OCI-LY3 (cell line): ENCODE data around the gene SLC14A1.

ENCODE experiments used
- EZH2phosphoT487 ChIP-seq: fragments of 200-600 bp; shearing (Covaris generic); IDR thresholded peaks from 2 replicates; pipeline ENCODE4 v1.6.1; 2018; ENCODE audit warnings: antibody characterized with exemption, mixed run types, low read depth
- TF ChIP-seq, protein P1 (sequence below): fragments of 200-600, 300-600 bp; sonication (generic); IDR thresholded peaks from 2 replicates; pipeline ENCODE4 v1.5.1; 2014; ENCODE audit warnings: antibody characterized with exemption, low read length, low read depth

DNA sequence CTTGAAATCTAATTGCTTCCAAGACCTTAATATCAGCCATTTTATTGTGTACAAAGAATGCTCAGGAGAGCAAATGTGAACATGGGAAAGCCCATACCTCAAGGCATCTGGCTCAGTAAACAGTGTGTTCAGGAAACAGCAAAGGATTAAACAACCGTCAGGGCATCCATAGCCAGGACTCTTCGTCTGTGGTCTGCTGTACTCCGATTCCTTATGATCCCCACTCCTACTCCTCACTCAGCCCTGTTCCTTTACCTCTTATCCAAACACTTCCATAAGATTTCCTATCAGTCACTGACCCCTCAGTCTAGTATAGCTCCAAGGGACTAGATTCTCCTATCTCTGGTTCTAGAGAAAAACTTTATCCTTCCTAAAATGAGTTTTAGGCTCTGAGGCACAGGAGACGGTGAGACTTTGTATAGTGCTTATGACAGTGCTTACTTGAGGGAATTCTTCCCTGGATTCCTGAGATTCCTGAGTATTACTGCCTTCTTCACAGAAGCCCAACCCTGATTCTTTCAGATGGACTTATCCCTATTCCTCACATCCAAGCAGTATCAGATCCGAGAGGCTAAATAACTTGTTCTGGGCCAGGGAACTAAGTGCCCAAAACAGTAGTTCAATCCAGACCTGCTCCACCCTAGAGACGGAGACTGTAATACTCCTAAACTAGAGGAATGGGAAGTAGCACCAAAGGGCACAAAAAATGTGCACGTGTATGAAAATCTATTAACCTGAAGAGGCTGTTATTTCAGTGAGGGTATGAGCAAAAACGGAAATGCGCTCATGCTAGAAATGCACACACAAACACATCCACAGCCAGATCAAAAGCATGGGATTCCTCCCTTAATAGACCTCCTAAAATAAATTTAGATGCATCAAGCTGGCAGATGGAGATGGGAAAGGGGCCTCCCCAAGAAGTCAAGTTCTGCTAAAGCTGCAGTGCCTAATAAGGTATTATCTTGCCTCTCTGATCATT lies 59.4 kb downstream of the SLC14A1 start:
- TF ChIP-seq, protein P1, sequence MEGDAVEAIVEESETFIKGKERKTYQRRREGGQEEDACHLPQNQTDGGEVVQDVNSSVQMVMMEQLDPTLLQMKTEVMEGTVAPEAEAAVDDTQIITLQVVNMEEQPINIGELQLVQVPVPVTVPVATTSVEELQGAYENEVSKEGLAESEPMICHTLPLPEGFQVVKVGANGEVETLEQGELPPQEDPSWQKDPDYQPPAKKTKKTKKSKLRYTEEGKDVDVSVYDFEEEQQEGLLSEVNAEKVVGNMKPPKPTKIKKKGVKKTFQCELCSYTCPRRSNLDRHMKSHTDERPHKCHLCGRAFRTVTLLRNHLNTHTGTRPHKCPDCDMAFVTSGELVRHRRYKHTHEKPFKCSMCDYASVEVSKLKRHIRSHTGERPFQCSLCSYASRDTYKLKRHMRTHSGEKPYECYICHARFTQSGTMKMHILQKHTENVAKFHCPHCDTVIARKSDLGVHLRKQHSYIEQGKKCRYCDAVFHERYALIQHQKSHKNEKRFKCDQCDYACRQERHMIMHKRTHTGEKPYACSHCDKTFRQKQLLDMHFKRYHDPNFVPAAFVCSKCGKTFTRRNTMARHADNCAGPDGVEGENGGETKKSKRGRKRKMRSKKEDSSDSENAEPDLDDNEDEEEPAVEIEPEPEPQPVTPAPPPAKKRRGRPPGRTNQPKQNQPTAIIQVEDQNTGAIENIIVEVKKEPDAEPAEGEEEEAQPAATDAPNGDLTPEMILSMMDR: no peak
- TF ChIP-seq EZH2phosphoT487: no peak
